Fibroblast of peridontal ligament (primary cell): ENCODE measurements around the gene INO80E.
"Not testable (repeated sequence)": the region's sequence is repeated elsewhere in the genome, so short reads cannot be mapped to it uniquely, and the experiment has no call there.

Experiments
- DNase-seq: peaks from one replicate; pipeline ENCODE4 v3.0.0-alpha.2; 2010; ENCODE audit errors: extremely low read depth

Gene INO80E, protein sequence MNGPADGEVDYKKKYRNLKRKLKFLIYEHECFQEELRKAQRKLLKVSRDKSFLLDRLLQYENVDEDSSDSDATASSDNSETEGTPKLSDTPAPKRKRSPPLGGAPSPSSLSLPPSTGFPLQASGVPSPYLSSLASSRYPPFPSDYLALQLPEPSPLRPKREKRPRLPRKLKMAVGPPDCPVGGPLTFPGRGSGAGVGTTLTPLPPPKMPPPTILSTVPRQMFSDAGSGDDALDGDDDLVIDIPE

DNA sequence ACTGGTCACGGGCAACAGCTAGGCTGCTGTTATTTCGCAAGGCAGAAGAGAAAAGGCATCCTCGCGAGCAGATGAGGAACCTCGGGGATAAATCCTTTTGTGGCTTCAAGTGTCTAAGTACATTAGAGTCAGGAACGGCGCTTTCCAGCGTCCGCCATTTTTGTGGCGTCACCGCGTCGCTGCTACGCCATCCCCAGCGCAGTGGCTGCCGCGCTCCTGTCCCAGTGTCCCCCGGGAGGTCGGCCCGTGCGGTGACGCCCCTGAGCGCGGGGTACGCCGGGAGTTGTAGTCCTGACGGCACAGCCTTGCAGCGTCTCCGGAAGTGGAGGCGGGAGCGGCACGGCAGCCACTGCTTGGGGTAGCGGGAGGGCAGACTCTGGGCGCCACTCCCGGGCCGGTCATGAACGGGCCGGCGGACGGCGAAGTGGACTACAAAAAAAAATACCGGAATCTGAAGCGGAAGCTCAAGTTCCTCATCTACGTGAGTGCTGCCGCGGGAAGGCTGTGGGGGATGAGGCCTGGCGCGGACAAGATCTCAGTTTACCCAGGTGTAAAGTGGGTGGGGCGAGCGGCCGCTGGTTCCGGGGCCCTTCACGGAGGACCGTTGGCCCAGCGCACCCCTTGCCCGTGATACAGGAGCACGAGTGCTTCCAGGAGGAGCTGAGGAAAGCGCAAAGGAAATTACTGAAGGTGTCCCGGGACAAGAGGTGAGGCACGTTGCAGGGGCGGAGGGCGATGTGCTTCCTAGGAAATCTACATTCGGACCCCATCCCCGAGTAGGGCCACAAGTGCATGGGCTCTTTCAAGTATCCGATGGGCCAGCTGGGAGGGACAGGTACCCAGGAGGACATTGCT lies at the start of gene INO80E:
Gene INO80E, plus strand, starts transcription at position 331 of the 855 bp plus-strand sequence. Its CDS starts 70 bp downstream, at position 401.
- peak; percentile 89 for DNase-seq

DNA sequence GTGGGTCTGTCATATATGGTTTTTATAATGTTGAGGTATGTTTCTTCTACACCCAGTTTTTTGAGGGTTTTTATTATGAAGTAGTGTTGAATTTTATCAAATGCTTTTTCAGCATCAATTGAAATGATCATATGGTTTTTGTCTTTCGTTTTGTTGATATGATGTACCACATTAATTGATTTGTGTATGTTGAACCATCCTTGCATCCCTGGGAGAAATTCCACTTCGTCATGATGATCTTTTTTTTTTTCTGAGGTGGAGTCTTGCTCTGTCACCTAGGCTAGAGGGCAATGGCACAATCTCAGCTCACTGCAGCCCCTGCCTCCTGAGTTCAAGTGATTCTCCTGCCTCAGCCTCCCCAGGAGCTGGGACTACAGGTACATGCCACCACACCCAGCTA lies 48.1 kb upstream of the INO80E start:
- DNase-seq = no peak

DNA sequence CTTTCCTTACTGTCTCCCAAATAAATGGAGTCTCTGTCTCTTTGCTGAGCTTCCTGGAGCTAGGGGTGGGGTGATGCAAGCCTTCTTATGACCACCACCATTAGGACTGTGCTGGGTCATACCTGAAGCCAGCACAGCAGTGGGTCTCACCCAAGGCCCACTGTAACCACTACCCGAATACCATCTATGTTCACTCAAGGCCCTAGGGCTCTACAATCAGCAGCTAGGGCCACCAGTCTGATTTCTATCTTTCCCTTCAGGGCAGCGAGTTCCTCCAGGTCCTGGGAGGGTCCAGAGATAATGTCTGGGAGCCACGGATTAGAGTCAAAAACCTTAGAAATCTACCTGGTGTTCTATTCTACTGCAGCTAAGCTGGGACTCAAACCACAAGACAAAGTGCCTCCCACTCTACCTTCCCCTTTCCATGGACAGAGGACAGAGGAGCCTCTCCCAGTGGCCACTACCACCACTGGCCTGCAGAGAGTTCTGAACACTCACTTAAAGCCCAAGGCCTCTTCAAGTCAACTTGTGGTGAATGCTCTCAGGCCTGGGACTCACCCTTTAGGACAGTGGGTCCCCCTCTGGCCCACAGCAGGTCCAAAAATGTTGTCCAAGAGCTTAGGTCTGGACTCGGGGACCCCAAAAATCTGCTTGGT lies 45.1 kb upstream of the INO80E start:
- DNase-seq = no peak

DNA sequence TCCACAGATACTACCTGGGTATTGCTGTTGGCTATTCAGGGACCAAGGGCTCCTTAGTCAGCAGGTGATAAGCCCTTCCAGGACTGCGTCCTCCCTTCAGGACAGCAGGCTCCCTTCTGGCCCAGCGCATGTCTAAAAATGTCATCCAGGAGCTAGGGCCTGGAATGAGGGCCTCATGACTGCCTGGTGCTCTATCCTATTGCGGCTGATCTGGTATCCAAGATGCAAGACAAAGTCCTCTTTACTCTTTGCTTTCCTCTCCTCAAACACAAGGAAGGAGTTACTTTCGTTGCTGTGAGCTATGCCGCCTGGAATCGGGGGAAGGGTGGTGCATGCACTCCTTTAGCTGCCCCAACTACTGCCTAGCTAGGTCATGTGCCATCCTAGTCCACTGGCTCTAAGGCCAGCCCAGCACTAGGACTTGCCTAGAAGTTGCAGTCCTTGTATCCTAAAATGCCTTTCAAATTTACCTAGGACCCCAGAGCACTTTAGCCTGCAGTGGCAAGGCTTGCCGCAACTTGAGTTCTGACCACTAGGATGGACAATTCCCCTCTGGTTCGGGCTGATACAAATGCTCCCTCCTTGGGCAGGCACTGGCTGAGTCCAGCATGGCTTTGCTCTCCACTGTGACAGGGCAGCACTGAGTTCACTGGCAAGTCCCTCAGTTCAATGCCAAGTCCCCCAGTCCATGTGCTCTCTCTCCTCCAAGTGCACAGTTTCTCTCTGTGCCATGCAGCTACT lies 44.2 kb upstream of the INO80E start:
- no peak for DNase-seq

DNA sequence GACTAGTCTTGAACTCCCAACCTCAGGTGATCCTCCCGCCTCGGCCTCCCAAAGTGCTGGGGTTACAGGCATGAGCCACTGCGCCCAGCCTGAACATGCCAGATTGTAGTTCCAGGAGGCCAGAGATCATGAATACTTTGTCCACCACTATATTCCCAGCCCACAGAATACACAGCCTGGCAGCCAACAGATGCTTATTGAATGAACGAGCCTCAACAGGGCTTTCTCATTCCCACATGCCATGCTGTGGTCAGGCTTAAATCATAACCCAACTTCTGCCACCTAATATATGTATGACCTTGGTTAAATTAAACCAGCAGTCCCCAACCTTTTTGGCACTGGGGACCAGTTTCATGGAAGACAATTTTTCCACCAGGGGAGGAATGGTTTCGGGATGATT lies 37.3 kb upstream of the INO80E start:
- no peak for DNase-seq

DNA sequence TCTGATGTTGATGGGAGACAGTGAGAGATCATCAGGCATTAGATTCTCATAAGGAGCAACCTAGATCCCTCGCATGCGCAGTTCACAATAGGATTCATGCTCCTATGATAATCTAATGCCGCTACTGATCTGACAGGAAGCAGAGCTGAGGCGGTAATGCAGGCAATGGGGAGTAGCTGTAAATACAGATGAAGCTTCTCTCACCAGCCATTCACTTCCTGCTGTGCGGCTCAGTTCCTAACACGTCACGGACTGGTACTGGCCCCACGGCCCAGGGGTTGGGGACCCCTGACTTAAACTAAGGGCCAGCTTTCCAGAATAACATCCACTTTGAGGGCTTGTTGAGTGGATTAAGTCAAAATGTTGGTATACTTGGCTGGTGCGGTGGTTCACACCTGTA lies 36.7 kb upstream of the INO80E start:
- DNase-seq = no peak

DNA sequence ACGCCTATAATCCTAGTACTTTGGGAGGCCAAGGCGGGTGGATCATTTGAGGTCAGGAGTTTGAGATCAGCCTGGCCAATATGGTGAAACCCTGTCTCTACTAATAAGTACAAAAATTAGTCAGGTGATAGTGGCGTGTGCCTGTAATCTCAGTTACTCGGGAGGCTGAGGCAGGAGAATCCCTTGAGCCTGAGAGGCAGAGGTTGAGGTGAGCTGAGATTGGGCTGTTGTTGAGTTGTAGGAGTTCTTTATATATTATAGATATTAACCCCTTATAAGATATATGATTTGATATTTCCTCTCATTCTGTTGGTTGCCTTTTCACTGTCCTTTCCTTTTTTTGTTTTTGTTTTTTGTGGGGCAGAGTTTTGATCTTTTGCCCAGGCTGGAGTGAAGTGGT lies 36.2 kb upstream of the INO80E start:
- DNase-seq = not testable (repeated sequence)

DNA sequence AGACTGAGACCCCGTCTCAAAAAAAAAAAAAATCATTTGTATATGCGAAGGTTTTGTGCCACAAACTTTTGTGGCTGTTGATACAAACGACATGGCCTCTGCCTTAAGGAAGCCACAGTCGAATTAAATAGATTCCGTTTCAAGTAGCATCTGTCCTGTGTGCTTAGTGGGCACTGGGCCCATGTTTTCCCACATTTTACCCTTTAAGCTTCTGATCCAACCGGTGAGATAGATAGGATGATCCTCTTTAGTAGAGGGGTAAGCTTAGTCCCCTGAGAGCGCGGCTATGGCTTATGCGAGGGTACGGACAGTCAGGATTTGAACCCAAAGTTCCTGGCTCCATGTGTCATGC lies 34.9 kb upstream of the INO80E start:
- no peak for DNase-seq

DNA sequence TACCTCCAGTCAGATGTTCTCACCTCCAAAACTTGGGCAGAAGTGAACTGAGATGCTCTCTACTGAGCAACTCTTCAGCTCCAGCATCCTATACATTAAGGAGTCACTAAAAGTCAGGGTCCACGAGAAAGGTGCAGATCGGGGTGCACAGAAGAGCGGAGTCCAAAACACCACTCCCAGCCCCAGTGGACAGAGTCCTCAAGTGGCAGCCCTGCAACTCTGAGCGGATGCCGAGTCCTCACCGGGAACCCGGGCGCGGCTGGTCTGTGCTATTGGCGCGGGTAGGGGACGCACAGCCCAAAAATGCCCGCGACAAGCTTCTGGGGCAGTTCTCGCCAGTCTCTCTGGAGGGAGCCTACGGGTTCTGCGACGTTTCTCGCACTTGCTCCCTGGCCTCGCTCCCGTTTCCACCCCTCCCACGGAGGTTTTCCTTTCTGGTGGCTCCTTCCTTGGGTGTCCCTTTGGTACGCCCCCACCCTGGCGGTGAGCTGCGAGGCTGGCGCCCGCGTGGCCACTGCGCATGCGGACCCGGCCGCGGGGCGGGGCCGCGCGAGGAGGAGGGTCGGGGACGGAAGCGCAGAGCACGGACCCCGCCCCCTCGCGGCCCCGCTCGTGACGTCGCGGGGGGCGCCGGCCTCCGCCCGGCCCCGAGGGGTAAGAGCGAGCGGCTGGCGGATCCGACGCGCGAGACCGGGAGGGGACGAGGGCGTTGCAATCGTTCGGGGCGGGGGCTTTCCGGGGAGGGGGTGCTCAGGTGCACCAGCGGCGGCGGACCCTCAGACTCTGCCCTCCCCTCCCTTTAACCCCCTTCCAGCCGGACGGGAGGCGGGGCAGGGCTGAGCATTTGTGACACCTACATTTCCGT lies 34.3 kb upstream of the INO80E start, which contains the start of gene TMEM219:
Gene TMEM219, plus strand, starts transcription at position 601 of the 865 bp plus-strand sequence. CDS start 1,065 bp downstream, outside the sequence.
- peak; percentile 80 for DNase-seq

DNA sequence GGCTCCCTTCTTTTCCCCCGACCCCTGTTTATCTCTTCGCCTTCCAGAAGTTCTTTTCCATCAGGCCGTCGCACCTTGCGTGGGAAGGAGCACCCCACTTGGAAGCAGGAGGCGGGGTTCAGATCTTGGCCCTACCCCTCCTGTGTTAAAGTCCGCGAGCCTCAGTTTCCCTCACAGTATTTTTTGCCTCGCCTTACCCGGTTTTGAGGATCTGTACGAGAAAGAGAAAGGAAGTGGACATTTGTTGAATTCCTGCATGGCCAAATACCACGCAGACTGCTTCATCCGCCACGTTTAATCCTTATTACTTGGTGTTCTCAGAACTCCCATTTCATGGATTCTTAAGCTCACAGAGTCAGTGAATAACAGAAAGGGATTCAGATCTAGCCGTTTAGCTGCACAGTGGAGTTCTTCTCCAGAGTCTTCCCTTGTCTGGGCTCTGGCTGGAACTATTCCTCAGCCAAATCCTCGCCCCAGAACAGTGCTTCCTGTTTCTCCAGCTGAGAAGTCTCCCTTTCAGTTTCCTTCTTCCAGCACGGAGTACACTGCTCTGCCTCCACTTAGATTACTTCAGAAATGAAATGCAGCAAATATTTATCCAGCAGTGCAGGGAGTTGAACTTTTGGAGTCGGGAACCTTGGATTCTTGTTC lies 33.6 kb upstream of the INO80E start:
- peak; percentile 58 for DNase-seq

DNA sequence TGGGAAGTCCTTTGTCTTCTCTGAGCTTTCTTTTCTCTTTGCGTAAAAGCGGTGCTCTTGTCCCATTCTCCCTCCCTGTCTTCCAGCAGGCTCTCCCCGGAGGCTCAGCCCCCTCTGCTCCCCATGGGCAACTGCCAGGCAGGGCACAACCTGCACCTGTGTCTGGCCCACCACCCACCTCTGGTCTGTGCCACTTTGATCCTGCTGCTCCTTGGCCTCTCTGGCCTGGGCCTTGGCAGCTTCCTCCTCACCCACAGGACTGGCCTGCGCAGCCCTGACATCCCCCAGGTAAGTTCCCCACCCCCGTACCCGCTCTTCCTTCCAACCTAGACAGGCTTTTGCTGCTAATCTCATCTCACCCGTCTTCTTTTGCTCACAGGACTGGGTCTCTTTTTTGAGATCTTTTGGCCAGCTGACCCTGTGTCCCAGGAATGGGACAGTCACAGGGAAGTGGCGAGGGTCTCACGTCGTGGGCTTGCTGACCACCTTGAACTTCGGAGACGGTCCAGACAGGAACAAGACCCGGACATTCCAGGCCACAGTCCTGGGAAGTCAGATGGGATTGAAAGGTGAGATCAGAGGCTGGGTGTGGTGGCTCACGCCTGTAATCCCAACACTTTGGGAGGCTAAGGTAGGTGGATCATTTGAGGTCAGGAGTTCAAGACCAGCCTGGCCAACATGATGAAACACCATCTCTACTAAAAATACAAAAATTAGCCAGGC lies 32.9 kb upstream of the INO80E start:
- no peak for DNase-seq

DNA sequence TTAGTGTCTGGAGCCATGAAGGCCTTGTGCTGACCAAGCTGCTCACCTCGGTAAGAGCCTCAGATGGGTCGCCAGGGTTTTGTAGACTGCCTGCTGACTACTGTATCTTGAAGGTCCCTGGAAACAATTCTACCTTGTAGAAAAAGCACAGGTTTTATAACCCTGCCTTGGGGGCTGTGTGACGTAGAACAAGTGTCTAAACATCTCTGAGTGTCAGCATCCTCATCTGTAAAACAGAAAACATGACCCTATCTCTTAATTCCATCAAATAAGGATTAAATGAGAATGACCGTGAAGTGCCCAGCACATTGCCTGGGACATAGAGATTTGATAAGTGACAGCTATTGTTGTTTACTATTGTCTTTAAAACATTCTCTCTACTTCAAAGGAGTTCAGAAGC lies 27.8 kb upstream of the INO80E start:
- no peak for DNase-seq

DNA sequence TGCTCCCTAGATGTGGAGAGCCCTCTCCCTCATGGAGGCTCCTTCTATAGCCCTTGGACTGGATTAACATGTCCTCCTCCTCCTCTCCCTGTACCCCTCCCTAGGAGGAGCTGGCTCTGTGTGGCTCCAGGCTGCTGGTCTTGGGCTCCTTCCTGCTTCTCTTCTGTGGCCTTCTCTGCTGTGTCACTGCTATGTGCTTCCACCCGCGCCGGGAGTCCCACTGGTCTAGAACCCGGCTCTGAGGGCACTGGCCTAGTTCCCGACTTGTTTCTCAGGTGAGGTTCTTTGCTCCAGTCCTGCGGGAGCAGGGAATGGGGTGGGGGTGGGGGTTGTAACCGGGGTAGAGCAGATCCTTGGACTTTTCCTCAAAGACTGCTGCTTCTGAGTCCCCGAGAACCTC lies 24.7 kb upstream of the INO80E start:
- no peak for DNase-seq

DNA sequence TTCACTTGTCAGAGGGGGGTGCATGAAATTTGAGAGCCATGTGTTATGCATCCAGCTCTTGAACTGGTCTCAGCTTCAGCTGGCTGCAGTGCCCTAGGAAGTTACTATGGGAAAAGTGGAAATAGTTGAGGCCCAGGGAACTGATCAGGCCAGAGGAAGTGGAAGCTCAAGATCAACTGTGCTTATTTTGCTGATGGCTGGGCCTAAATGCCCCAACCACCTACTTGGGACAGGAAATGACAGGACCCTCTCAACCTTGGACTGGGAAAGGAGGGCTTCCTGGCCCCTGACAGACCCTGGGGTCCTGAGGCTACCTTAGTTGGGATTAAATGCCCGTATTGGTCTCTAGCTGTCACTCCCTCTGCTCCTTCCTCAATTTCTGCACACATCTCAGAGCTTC lies 23.5 kb upstream of the INO80E start:
- no peak for DNase-seq

DNA sequence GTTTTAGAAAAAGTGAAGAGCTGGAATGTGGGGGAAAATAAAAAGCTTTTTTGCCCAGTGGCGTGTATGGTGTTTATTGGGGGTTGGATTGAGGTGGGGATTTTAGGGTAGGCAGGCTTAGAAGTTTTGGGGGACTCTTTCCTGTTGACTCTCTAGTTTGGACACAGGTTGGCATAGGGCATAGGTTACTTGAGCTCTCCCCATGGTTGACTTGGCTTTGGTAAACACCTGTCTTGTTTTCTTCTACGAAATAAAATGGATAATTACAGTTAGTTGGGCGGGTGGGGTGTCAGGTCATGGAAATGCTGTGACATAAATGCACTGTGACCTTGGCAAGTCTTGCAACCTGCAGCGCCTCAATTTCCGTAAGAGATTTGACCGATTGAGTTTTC lies 23.1 kb upstream of the INO80E start:
- no peak for DNase-seq

DNA sequence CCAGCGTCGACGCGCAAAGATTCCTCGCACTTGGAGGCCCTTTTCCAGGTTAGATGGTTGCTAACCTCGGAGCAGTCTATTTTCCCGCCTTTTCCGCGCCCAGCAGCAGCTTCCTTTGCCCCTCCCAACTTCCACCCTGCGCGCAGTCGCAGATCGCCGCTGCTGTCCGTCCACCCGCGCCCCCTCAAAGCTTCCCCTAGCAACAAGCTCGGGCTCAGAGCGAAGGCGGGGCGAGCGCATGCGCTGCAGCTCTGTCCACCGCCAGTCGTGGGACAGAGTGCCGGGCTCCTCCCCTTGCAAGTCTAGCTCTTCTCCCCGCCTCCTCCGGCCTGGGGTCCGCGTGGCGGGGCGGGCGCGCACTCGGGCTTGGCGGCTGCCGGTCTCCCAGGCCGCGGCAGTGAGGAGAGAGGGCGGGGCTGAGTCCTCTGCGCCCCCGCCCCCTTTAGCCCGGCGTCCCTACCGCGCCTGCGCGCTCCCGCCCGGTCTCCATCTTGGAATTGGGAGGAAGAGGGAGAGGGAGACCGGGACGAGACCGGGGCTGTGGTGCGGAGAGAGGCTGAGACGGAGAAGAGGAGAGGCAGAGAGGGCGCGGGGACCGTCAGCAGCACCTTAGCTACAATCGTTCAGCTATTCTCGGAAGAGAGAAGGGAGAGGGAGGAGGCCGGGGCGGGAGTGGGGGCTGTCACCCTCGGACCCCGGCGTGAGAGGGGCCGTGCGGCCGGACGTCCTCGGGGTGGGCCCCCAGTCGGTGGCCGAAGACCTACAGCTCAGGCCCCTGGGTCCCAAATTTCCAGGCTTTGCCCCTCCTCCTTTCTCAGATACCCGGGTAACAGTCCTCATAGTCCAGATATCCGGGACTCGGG lies 22.4 kb upstream of the INO80E start, which contains the start of gene TAOK2:
Gene TAOK2, plus strand, starts transcription at position 485 of the 863 bp plus-strand sequence. CDS start 3,905 bp downstream, outside the sequence.
- DNase-seq = peak; percentile 97

DNA sequence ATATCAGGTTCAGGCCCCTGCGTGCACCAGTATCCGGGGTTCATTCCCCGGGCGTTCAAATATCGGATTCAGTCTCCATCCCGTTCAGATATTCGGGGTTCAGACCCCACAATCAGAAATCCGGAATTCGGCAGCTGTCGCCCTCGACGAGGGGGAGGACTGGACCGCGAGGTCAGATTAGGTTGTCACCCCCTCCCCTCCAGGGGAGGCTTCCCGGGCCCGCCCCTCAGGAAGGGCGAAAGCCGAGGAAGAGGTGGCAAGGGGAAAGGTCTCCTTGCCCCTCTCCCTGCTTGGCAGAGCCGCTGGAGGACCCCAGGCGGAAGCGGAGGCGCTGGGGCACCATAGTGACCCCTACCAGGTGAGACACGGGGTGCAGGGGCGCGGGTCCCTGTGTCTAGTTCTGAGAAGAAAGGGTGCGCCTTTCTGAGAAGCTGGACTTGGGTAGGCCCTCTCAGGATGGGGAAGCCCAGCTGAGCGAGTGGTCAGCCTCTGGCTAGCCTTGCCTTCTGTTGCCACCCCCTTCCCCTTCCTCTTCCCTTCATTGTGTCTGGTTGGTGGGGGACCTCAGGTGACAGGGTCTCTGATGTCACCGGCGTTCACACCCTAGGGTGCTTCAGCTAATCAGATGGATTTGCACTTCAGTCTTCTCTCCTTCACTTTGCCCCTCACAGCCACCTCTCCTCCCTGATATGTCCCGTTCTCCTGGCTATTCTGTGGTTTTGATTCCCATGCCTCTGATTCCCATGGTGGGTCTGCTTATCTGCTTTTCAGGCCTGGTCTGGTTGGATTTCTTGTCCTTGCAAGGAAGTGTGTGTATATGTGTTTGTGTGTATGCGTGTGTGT lies 21.5 kb upstream of the INO80E start:
- no peak for DNase-seq

DNA sequence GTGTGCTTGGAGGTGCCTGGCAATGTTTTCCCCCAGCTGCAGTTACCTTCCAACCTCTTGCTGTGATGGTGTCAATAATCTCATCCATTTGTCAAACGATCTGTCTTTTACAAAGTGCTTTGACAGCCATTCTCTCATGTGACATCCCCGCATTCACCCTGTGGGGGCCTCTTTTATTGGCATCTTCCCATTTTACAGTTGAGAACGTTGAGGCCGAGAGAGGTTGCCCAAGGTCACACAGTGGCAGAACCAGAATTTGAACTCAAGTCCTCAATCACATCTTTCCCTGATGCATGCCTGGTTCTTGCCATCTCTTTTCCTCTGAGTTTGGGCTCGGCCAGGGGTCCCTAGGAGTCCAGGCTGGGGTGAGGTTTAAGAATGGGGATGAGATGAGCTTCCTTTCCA lies 20.9 kb upstream of the INO80E start:
- DNase-seq = no peak
